PC-3 (cell line): ENCODE results near the gene PPP1R16B. TPM values are rescaled to one million over a fixed set of nuclear protein-coding genes. Genes with fewer than 3 reads are reported as not detected.

ENCODE experiments used
- ATAC-seq: fragments of 200-7000 bp; cut with Tn5 transposase; 2 replicates; pipeline ENCODE4 v1.9.1; 2020; ENCODE audit warnings: mild to moderate bottlenecking, moderate library complexity
- BruUV-seq: library from RNA; stranded (reverse); fragments of 400-500 nt; replicated peaks from 2 replicates; lab custom pipeline; 2021; lab: Mats Ljungman, UMichigan
- CTCF ChIA-PET: fragments of 300-600 bp; sonication (Branson Sonifier 250); formaldehyde crosslinking; loops from one replicate; lab custom pipeline; 2022; ENCODE audit warnings: antibody characterized with exemption; lab: Charles Lee
- POLR2A ChIA-PET: fragments of 300-600 bp; sonication (Branson Sonifier 250); formaldehyde crosslinking; loops from one replicate; lab custom pipeline; 2022; ENCODE audit warnings: antibody characterized with exemption; ENCODE audit not compliant: unreplicated experiment; lab: Charles Lee
- DNase-seq: peaks from one replicate; pipeline ENCODE4 v3.0.0-alpha.2; 2015
- H2AFZ ChIP-seq: fragments of 300-600 bp; sonication (generic); 2 replicates; pipeline ENCODE4 v1.6.0; 2016; ENCODE audit warnings: antibody characterized with exemption, low read length
- H3F3A ChIP-seq: fragments of 300-600 bp; sonication (generic); one replicate; pipeline ENCODE4 v1.6.0; 2017; ENCODE audit warnings: antibody characterized with exemption, low read length, control low read depth, mild to moderate bottlenecking; ENCODE audit not compliant: unreplicated experiment
- H3K27ac ChIP-seq: fragments of 300-600 bp; sonication (generic); 2 replicates; pipeline ENCODE4 v1.5.1; 2016; ENCODE audit warnings: mild to moderate bottlenecking, low read length
- H3K27me3 ChIP-seq: fragments of 300-600 bp; sonication (generic); 2 replicates; pipeline ENCODE4 v1.6.1; 2016; ENCODE audit warnings: low read length, mixed read lengths
- H3K36me3 ChIP-seq: fragments of 300-600 bp; sonication (generic); 2 replicates; pipeline ENCODE4 v1.6.1; 2016; ENCODE audit warnings: low read depth, mixed run types, low read length, mixed read lengths
- H3K4me1 ChIP-seq: fragments of 300-600 bp; sonication (generic); 2 replicates; pipeline ENCODE4 v1.5.1; 2016; ENCODE audit warnings: low read length; ENCODE audit not compliant: insufficient read depth
- H3K4me2 ChIP-seq: fragments of 300-600 bp; sonication (generic); 2 replicates; pipeline ENCODE4 v1.6.0; 2016; ENCODE audit warnings: low read length
- H3K4me3 ChIP-seq: fragments of 300-600 bp; sonication (generic); 2 replicates; pipeline ENCODE4 v1.5.1; 2016; ENCODE audit warnings: mild to moderate bottlenecking, low read length, mixed read lengths
- H3K79me2 ChIP-seq: fragments of 300-600 bp; sonication (generic); 2 replicates; pipeline ENCODE4 v1.6.1; 2017; ENCODE audit warnings: low read length, mixed read lengths
- H3K9ac ChIP-seq: fragments of 300-600 bp; sonication (generic); 2 replicates; pipeline ENCODE4 v1.6.0; 2016; ENCODE audit warnings: mild to moderate bottlenecking, low read length
- H3K9me2 ChIP-seq: fragments of 300-600 bp; sonication (generic); replicated peaks from 2 replicates; pipeline ENCODE4 v1.6.1; 2016; ENCODE audit warnings: mixed run types, low read length, mixed read lengths
- H3K9me3 ChIP-seq: fragments of 300-600 bp; sonication (generic); 2 replicates; pipeline ENCODE4 v1.6.1; 2016; ENCODE audit warnings: low read length, mixed read lengths
- H4K20me1 ChIP-seq: fragments of 300-600 bp; sonication (generic); 2 replicates; pipeline ENCODE4 v1.6.1; 2016; ENCODE audit warnings: low read length, mixed read lengths
- EZH2 ChIP-seq: fragments of 300-600 bp; sonication (generic); IDR thresholded peaks from one replicate; pipeline ENCODE4 v1.6.1; 2017; ENCODE audit warnings: antibody characterized with exemption, mild to moderate bottlenecking, low read length; ENCODE audit not compliant: unreplicated experiment
- EZH2phosphoT487 ChIP-seq: fragments of 300-600 bp; sonication (generic); IDR thresholded peaks from 2 replicates; pipeline ENCODE4 v1.6.1; 2018; ENCODE audit warnings: mild to moderate bottlenecking, antibody characterized with exemption, low read length, borderline replicate concordance
- intact Hi-C: fragments of 100-400 bp; cut with micrococcal nuclease; formaldehyde crosslinking; loops from 2 replicates; pipeline ENCODE4 v1.9.0; 2023
- total RNA-seq: library from RNA; depleted of rRNA; stranded (reverse); fragments of >200 nt; gene quantifications from 2 replicates; pipeline ENCODE4 v1.2.3, GENCODE V29; 2014
- TF ChIP-seq, protein P1 (sequence below): fragments of 300-600 bp; sonication (generic); conservative IDR thresholded peaks from 2 replicates; pipeline ENCODE4 v1.5.1; 2017; ENCODE audit warnings: antibody characterized with exemption, low read depth, mild to moderate bottlenecking, low read length

The PPP1R16B gene
- total RNA-seq, 1 experiment from 2014 or later, result 0.04 TPM

DNA sequence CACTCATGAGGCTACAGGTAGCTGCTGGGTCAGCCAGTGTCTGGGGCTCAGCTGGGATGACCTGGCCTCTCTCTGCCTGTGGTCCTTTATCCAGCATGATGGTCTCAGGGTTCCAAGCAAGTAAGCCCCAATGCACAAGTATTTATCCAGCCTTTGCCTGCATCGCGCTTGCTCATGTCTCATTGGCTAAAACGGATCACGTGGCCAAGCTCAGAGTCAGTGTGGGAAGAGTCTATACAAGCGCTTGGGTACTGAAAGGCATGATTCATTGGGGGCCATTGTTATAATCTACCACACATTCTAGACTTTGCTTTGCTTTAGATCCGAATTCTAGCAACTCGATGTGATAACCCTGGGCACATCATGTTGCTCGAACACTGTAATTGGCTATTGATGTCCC, 48.3 kb downstream of the PPP1R16B start:
- no peak overlapping the region for H3K4me3 ChIP-seq
- H3K9me3 ChIP-seq, result no peaks in the 10 kb centered on the region
- no peaks in the 10 kb centered on the region for H4K20me1 ChIP-seq
- no peak for TF ChIP-seq EZH2phosphoT487
- TF ChIP-seq, protein P1, sequence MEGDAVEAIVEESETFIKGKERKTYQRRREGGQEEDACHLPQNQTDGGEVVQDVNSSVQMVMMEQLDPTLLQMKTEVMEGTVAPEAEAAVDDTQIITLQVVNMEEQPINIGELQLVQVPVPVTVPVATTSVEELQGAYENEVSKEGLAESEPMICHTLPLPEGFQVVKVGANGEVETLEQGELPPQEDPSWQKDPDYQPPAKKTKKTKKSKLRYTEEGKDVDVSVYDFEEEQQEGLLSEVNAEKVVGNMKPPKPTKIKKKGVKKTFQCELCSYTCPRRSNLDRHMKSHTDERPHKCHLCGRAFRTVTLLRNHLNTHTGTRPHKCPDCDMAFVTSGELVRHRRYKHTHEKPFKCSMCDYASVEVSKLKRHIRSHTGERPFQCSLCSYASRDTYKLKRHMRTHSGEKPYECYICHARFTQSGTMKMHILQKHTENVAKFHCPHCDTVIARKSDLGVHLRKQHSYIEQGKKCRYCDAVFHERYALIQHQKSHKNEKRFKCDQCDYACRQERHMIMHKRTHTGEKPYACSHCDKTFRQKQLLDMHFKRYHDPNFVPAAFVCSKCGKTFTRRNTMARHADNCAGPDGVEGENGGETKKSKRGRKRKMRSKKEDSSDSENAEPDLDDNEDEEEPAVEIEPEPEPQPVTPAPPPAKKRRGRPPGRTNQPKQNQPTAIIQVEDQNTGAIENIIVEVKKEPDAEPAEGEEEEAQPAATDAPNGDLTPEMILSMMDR, result no peak
- no peak for TF ChIP-seq EZH2
- DNase-seq, result no peak
- peaks cover 42% of the 10 kb centered on the region for H3K27me3 ChIP-seq
- ChIA-PET POLR2A (no interaction called here), CTCF (no interaction called here)
- H3K36me3 ChIP-seq, result no peaks in the 10 kb centered on the region
- H3K9me2 ChIP-seq, result no peaks in the 10 kb centered on the region
- H2AFZ ChIP-seq, result no peak overlapping the region
- no peak overlapping the region for H3K27ac ChIP-seq
- intact Hi-C loops, result no loop called here
- H3K4me2 ChIP-seq, result no peak overlapping the region
- no TSS peak for BruUV-seq
- no peaks in the 10 kb centered on the region for H3F3A ChIP-seq
- H3K9ac ChIP-seq, result no peak overlapping the region
- no peak for ATAC-seq
- no peaks in the 10 kb centered on the region for H3K4me1 ChIP-seq
- no peaks in the 10 kb centered on the region for H3K79me2 ChIP-seq

DNA sequence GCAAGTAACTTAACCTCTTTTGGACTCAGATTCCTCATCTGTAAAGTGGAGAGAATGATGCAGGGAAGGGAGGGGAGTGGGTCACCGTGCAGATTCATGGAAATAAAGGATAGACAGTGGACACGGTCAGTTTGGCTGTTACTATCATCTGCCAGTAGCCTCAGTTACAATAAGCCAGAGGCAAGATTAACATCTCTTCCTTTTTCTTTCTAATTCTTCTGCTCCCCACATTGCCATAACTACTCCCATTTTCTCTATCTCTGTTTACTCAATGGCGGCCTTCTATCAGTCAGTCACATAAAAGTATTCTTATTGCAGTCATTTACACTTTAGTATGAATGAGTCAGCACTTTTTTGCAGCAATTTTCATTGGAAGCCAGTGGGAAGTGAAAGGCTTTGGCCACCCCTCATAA, 49.2 kb downstream of the PPP1R16B start:
- TF ChIP-seq, protein P1, result no peak
- no peak for TF ChIP-seq EZH2phosphoT487
- TF ChIP-seq EZH2, result no peak
- no peak for ATAC-seq
- no TSS peak for BruUV-seq
- Histone ChIP-seq H3K9me3 (no peaks in the 10 kb centered on the region), H3K27me3 (peaks cover 34% of the 10 kb centered on the region), H3K36me3 (no peaks in the 10 kb centered on the region), H3K4me1 (no peaks in the 10 kb centered on the region), H3K79me2 (no peaks in the 10 kb centered on the region), H3K9me2 (no peaks in the 10 kb centered on the region), H3K4me2 (no peak overlapping the region), H3K27ac (no peak overlapping the region), H4K20me1 (no peaks in the 10 kb centered on the region), H2AFZ (no peak overlapping the region), H3K9ac (no peak overlapping the region), H3K4me3 (no peak overlapping the region), H3F3A (no peaks in the 10 kb centered on the region)
- intact Hi-C loops, result no loop called here
- ChIA-PET POLR2A (no interaction called here), CTCF (no interaction called here)
- DNase-seq, result no peak

DNA sequence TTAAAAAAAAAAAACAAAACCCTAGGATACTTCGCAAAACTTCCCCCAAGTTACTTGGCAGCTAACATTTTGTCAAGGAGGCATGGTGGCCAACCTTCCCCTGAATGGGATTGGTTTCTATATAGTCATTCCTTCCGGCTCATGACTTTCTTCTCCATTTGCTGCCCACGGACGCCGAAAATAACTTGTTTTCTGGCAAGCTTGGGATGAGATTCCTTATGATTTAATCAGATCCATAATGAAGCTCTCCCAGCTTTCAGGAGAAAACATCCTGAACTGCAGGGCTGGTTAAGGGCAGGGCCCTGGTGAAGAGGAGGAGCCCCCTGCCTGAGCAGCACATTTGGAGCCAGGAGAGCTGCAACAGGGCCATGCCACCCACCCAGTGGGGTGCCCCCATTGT, 49.9 kb downstream of the PPP1R16B start:
- Histone ChIP-seq H3K9ac (no peak overlapping the region), H3K4me2 (no peak overlapping the region), H3F3A (no peaks in the 10 kb centered on the region), H3K9me3 (no peaks in the 10 kb centered on the region), H3K4me3 (no peak overlapping the region), H3K9me2 (no peaks in the 10 kb centered on the region), H4K20me1 (no peaks in the 10 kb centered on the region), H3K27ac (no peak overlapping the region), H2AFZ (no peak overlapping the region), H3K79me2 (no peaks in the 10 kb centered on the region), H3K4me1 (no peaks in the 10 kb centered on the region), H3K27me3 (peaks cover 27% of the 10 kb centered on the region; the same call in 1 of the 2 replicates), H3K36me3 (no peaks in the 10 kb centered on the region)
- TF ChIP-seq EZH2phosphoT487, result no peak
- TF ChIP-seq EZH2, result no peak
- ChIA-PET POLR2A (no interaction called here), CTCF (no interaction called here)
- no peak for DNase-seq
- intact Hi-C loops, result no loop called here
- BruUV-seq, result no TSS peak
- no peak for ATAC-seq
